ENCODE measurements around the gene WDR72.

Gene WDR72

DNA sequence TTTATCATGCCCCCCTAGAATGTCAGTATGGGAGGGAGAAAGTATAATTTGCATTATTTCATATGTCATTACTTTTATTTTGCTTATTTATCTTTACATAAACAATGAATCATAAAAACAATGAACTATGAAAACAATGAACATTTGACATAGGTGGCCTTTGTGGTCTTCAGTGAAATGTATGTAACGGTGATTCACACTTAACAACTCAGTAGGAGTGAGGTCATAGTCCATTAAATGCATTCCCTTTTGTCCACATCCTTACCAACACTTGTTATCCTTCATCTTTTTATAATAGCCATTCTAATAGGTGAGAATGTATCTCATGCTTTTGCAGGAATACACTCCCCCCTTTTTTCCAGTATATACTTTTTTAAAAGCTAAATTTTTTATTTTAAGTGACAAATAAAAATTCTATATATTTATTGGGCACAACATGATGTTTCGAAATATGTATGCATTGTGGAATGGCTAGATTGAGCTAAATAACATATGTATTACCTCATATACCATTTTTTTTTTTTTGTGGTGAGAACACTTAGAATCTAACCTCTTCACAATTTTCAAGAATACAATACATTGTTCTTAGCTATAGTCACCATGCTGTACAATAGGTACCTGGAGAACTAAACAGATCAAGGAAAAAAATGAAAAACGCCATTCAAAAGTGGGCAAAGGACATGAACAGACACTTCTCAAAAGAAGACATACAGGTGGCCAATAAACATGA, 189.5 kb downstream of the WDR72 start:
- TF ChIP-seq, protein P1, sequence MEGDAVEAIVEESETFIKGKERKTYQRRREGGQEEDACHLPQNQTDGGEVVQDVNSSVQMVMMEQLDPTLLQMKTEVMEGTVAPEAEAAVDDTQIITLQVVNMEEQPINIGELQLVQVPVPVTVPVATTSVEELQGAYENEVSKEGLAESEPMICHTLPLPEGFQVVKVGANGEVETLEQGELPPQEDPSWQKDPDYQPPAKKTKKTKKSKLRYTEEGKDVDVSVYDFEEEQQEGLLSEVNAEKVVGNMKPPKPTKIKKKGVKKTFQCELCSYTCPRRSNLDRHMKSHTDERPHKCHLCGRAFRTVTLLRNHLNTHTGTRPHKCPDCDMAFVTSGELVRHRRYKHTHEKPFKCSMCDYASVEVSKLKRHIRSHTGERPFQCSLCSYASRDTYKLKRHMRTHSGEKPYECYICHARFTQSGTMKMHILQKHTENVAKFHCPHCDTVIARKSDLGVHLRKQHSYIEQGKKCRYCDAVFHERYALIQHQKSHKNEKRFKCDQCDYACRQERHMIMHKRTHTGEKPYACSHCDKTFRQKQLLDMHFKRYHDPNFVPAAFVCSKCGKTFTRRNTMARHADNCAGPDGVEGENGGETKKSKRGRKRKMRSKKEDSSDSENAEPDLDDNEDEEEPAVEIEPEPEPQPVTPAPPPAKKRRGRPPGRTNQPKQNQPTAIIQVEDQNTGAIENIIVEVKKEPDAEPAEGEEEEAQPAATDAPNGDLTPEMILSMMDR (IDR thresholded peaks at IDR 0.05), result no peak
- Histone ChIP-seq H3K27ac (no peak overlapping the region), H3K27me3 (no peaks in the 10 kb centered on the region), H3K4me1 (no peaks in the 10 kb centered on the region), H3K4me3 (no peak overlapping the region), H3K36me3 (no peaks in the 10 kb centered on the region), H3K9me3 (no peaks in the 10 kb centered on the region)
- intact Hi-C loops (cut with DNase I; ENCODE audit: low total_unique reads), result no loop called here
- no peak for DNase-seq

DNA sequence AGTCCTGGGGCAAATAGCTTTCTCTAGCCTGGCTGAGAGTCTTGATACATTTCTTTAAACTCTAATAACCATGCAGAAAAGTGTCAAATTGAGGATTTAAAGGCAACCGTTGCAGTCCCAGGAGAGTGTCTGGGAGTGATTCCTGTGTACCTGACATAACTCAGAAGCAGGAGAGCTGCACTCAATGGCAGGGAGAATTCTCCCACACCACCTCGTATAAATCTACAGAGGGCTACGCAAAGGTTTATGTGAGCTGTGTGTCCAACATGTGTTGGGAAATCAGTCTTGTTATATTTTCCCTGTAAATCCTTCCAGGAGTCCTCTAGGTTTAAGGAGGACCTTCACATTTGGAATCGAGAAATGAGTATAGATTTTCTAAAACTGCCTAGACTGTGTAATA, 192.6 kb downstream of the WDR72 start:
- intact Hi-C loops (cut with DNase I; ENCODE audit: low total_unique reads), result no loop called here
- Histone ChIP-seq H3K4me1 (no peaks in the 10 kb centered on the region), H3K9me3 (no peaks in the 10 kb centered on the region), H3K36me3 (no peaks in the 10 kb centered on the region), H3K27me3 (no peaks in the 10 kb centered on the region), H3K27ac (no peak overlapping the region), H3K4me3 (no peak overlapping the region)
- TF ChIP-seq, protein P1 (IDR thresholded peaks at IDR 0.05), result no peak
- DNase-seq, result no peak

DNA sequence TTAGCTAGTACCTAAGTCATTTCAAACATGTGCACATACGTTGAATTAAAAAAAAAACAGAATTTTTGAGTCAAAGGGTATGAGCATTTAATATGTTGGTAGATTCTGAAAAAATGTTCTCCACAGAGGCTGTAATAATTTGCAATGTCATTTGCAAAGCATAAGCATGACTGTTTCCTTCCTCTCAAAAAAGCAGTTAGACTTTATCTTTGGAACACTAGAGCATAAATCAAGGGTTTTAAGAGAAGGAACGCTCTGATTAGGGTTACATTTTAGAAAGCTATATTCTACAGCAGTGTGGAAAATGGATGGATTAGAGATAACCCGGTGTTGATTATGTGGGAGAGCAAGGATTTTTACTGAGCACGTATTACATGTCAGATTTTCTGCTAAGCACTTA, 193.7 kb downstream of the WDR72 start:
- H3K9me3 ChIP-seq, result no peaks in the 10 kb centered on the region
- H3K27me3 ChIP-seq, result no peaks in the 10 kb centered on the region
- H3K27ac ChIP-seq, result no peak overlapping the region
- no peak for DNase-seq
- TF ChIP-seq, protein P1 (IDR thresholded peaks at IDR 0.05), result no peak
- no peak overlapping the region for H3K4me3 ChIP-seq
- no peaks in the 10 kb centered on the region for H3K36me3 ChIP-seq
- H3K4me1 ChIP-seq, result no peaks in the 10 kb centered on the region
- intact Hi-C loops (cut with DNase I; ENCODE audit: low total_unique reads), result no loop called here

DNA sequence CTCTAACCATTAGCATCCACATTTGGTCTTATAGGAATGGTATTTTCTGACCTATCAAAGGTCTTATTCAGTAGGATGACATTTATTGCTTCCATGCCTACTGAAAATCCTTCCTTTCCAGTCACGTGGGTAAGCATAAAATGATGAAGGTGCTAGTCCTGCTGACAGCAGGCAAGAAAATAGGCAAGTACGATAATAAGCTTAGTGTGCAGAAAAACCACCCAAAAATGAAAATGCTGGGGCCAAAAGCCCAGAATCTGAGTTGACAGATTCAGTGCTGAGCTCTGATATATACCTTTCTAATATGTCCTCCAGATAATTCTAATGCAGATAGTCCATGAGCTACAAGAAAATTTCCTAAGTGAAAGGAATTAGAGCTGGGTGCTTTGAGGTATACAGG, 194.8 kb downstream of the WDR72 start:
- no peaks in the 10 kb centered on the region for H3K9me3 ChIP-seq
- intact Hi-C loops (cut with DNase I; ENCODE audit: low total_unique reads), result no loop called here
- no peak for DNase-seq
- no peaks in the 10 kb centered on the region for H3K27me3 ChIP-seq
- no peak overlapping the region for H3K4me3 ChIP-seq
- TF ChIP-seq, protein P1 (IDR thresholded peaks at IDR 0.05), result no peak
- no peaks in the 10 kb centered on the region for H3K36me3 ChIP-seq
- H3K4me1 ChIP-seq, result no peaks in the 10 kb centered on the region
- H3K27ac ChIP-seq, result no peak overlapping the region

DNA sequence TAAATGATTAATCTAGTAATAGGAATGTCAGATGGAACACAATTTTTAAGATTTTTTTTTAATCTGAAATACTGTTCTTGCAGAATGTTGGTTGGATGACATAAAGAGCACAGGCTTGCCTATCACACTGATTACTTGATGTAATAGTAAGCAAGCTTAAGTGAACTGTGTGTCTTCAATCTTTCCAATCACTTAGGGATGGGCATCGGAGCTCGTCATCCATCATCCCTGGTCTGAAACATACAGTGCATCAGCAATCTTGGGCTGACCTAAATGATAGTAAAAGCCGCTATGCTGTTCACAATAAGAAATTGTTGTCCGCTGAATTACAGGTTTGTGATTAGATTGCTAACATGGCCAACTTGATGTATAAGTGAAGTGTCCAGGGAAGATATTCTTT, 195.8 kb downstream of the WDR72 start:
- intact Hi-C loops (cut with DNase I; ENCODE audit: low total_unique reads), result no loop called here
- Histone ChIP-seq H3K4me1 (no peaks in the 10 kb centered on the region), H3K9me3 (no peaks in the 10 kb centered on the region), H3K36me3 (no peaks in the 10 kb centered on the region), H3K4me3 (no peak overlapping the region), H3K27ac (no peak overlapping the region), H3K27me3 (no peaks in the 10 kb centered on the region)
- TF ChIP-seq, protein P1 (IDR thresholded peaks at IDR 0.05), result no peak
- DNase-seq, result no peak

All from tibial artery (tissue), 4 donors.